Occipital lobe (tissue), 2 donors: ENCODE results near the gene FBN2. TPM values are rescaled to one million over a fixed set of nuclear protein-coding genes. Genes with fewer than 3 reads are reported as not detected.
"Not testable (repeated sequence)": the region's sequence is repeated elsewhere in the genome, so short reads cannot be mapped to it uniquely, and the experiment has no call there.

Experiments
- DNase-seq: peaks from one replicate; lab custom pipeline; 2025; lab: John Stamatoyannopoulos, UW
- total RNA-seq: library from RNA; depleted of rRNA; stranded (reverse); fragments of >200 nt; gene quantifications from one replicate; pipeline ENCODE4 v1.2.3, GENCODE V29; 2014

FBN2 gene
- total RNA-seq, 1 donor from 2014 or later = 8.6 TPM

- no peak for DNase-seq
Observed at GRCh38 chr5:128480158-128480557, 57.9 kb downstream of the FBN2 start.

GRCh38 chr5:128478386-128479368, 59.4 kb downstream of the FBN2 start:
- DNase-seq = no peak

- DNase-seq = no peak
Observed at GRCh38 chr5:128477944-128478343, 60.1 kb downstream of the FBN2 start.

- DNase-seq = no peak
Observed at GRCh38 chr5:128475693-128476092, 62.4 kb downstream of the FBN2 start.

- DNase-seq = no peak
Observed at GRCh38 chr5:128472919-128473318, 65.1 kb downstream of the FBN2 start.

- DNase-seq = no peak
Observed at GRCh38 chr5:128472036-128472435, 66.0 kb downstream of the FBN2 start.

- no peak for DNase-seq
Observed at GRCh38 chr5:128470663-128471062, 67.4 kb downstream of the FBN2 start.

- DNase-seq = no peak
Observed at GRCh38 chr5:128469912-128470311, 68.1 kb downstream of the FBN2 start.

GRCh38 chr5:128466980-128467379, 71.1 kb downstream of the FBN2 start:
- no peak for DNase-seq

GRCh38 chr5:128466554-128466953, 71.5 kb downstream of the FBN2 start:
- DNase-seq = no peak

GRCh38 chr5:128464596-128464995, 73.4 kb downstream of the FBN2 start:
- DNase-seq = no peak

GRCh38 chr5:128462330-128462729, 75.7 kb downstream of the FBN2 start:
- no peak for DNase-seq

- not testable (repeated sequence) for DNase-seq
Observed at GRCh38 chr5:128457147-128457915, 80.7 kb downstream of the FBN2 start.

GRCh38 chr5:128455841-128456361, 82.1 kb downstream of the FBN2 start:
- DNase-seq = no peak

- DNase-seq = no peak
Observed at GRCh38 chr5:128453121-128453520, 84.9 kb downstream of the FBN2 start.

- DNase-seq = not testable (repeated sequence)
Observed at GRCh38 chr5:128447224-128447623, 90.8 kb downstream of the FBN2 start.

- DNase-seq = no peak
Observed at GRCh38 chr5:128441941-128442350, 96.1 kb downstream of the FBN2 start.

- no peak for DNase-seq
Observed at GRCh38 chr5:128441165-128441564, 96.9 kb downstream of the FBN2 start.

GRCh38 chr5:128436749-128437188, 101.3 kb downstream of the FBN2 start:
- no peak for DNase-seq

GRCh38 chr5:128435861-128436260, 102.2 kb downstream of the FBN2 start:
- DNase-seq = no peak

- no peak for DNase-seq
Observed at GRCh38 chr5:128434993-128435392, 103.1 kb downstream of the FBN2 start.

- no peak for DNase-seq
Observed at GRCh38 chr5:128432913-128433440, 105.1 kb downstream of the FBN2 start.
